ENCODE data around the gene DUOXA1. TPM values are rescaled to one million over a fixed set of nuclear protein-coding genes. Genes with fewer than 3 reads are reported as not detected.

The DUOXA1 gene
- total and polyA plus RNA-seq, 2 experiments from 2014 or later, result not detected

GRCh38 chr15:45167631-45168205 is 38.0 kb upstream of the DUOXA1 start:
- H3K4me3 ChIP-seq, result peak overlapping the region; percentile 79
- no peak overlapping the region for H2AFZ ChIP-seq
- no peak overlapping the region for H3K27ac Mint-ChIP-seq

More at GRCh38 chr15:45167631-45168205, 38.0 kb upstream of the DUOXA1 start:
- Histone ChIP-seq H4K20me1 (replicated peaks; ENCODE audit: insufficient read depth) (no peaks in the 10 kb centered on the region), H3K27me3 (ENCODE audit: insufficient read depth) (no peaks in the 10 kb centered on the region), H3K4me2 (peak overlapping the region; percentile 85), H3K9me2 (ENCODE audit: insufficient read depth) (no peaks in the 10 kb centered on the region), H3K36me3 (ENCODE audit: insufficient read depth) (no peaks in the 10 kb centered on the region), H3F3A (replicated peaks; ENCODE audit: low read depth) (no peaks in the 10 kb centered on the region; the same call in 1 of the 2 replicates), H3K4me1 (ENCODE audit: insufficient read depth) (peaks cover 31% of the 10 kb centered on the region), H3K79me2 (replicated peaks; ENCODE audit: insufficient read depth) (no peaks in the 10 kb centered on the region), H3K27ac (ENCODE audit: low read depth) (no peak overlapping the region)
- Mint-ChIP-seq H3K36me3 (ENCODE audit: low read depth) (peaks cover 9% of the 10 kb centered on the region), H3K4me3 (peak overlapping the region; percentile 58), H3K4me1 (peaks cover 37% of the 10 kb centered on the region), H3K9me3 (no peaks in the 10 kb centered on the region; the same call in 2 of the 3 replicates), H3K27me3 (ENCODE audit: insufficient read depth, low read depth, poor library complexity) (peaks cover 12% of the 10 kb centered on the region)
- ATAC-seq (no peak), DNase-seq (ENCODE audit: low spot score) (no peak)
- TF ChIP-seq STAT1 (IDR thresholded peaks at IDR 0.05; ENCODE audit: unreplicated experiment) (no peak), ZNF331 (CRISPR knock-in tag; IDR thresholded peaks at IDR 0.05; ENCODE audit: low read depth) (no peak), NANOG (IDR thresholded peaks at IDR 0.05; ENCODE audit: borderline replicate concordance) (no peak), JUNB (IDR thresholded peaks at IDR 0.05; ENCODE audit: unreplicated experiment) (no peak), CREB1 (CRISPR knock-in tag; IDR thresholded peaks at IDR 0.05; ENCODE audit: low read depth) (no peak), EZH2phosphoT487 (IDR thresholded peaks at IDR 0.05; ENCODE audit: unreplicated experiment) (no peak), REST (IDR thresholded peaks at IDR 0.05; ENCODE audit: unreplicated experiment) (no peak), EZH2 (IDR thresholded peaks at IDR 0.05; ENCODE audit: low read depth, unreplicated experiment) (no peak), CTCF (conservative IDR thresholded peaks at IDR 0.05; ENCODE audit: low read depth in 2 of 2) (no peak), ETS1 (IDR thresholded peaks at IDR 0.05) (no peak), ZNF114 (CRISPR knock-in tag; IDR thresholded peaks at IDR 0.05) (no peak), POLR2AphosphoS5 (IDR thresholded peaks at IDR 0.05; ENCODE audit: low read depth) (no peak), ZNF462 (CRISPR knock-in tag; IDR thresholded peaks at IDR 0.05) (no peak)
